HepG2 (cell line): ENCODE measurements around the gene ERP44. TPM values are rescaled to one million over a fixed set of nuclear protein-coding genes. Genes with fewer than 3 reads are reported as not detected.

ENCODE experiments used
- ATAC-seq: fragments of 200-7000 bp; cut with Tn5 transposase; 3 replicates; pipeline ENCODE4 v1.9.1; 2020; ENCODE audit warnings: mild to moderate bottlenecking, moderate library complexity
- BruUV-seq: library from RNA; stranded (reverse); fragments of 400-500 nt; replicated peaks from 2 replicates; lab custom pipeline; 2021; lab: Mats Ljungman, UMichigan
- CTCF ChIA-PET: fragments of 300-600 bp; formaldehyde crosslinking; extraction: SDS; loops from one replicate; lab custom pipeline; 2021; ENCODE audit warnings: low total read pairs, inconsistent platforms, low intra/inter-chr PET ratio; lab: Yijun Ruan, JAX
- POLR2A ChIA-PET: fragments of 350-600 bp; sonication (Branson Sonifier 250); formaldehyde crosslinking; loops from one replicate; lab custom pipeline; 2020; ENCODE audit warnings: antibody characterized with exemption, inconsistent platforms; lab: Yijun Ruan, JAX
- DNase-seq: peaks from one replicate; pipeline ENCODE4 v3.0.0-alpha.2; 2015; ENCODE audit warnings: low spot score
- FAIRE-seq: peaks from 3 replicates; lab custom pipeline; 2011; peaks lifted over from hg19 to GRCh38; lab: Jason Lieb, UNC
- H2AFZ ChIP-seq: one replicate; pipeline ENCODE4 v1.6.1; 2011; ENCODE audit warnings: low read length, inconsistent platforms
- H3K27ac ChIP-seq: fragments of 300-600 bp; 3 replicates; pipeline ENCODE4 v1.8.0; 2011; ENCODE audit warnings: mixed run types, mild to moderate bottlenecking, mixed read lengths, low read length, inconsistent platforms; ENCODE audit not compliant: insufficient read depth; ENCODE audit errors: extremely low read length
- H3K27me3 ChIP-seq, 2 experiments: fragments of 200-600 bp in 1 of 2; 2 replicates in 1 of 2; 3 replicates in 1 of 2; pipeline versions ENCODE4 v1.6.0 to v1.8.0; 2011; ENCODE audit warnings: low read length in 2 of 2, mild to moderate bottlenecking in 2 of 2, moderate library complexity in 2 of 2, inconsistent platforms in 1 of 2; ENCODE audit not compliant: insufficient read depth in 2 of 2, control insufficient read depth in 1 of 2
- H3K36me3 ChIP-seq, 2 experiments: fragments of 200-600 bp in 1 of 2; replicated peaks in 1 of 2; 2 replicates in 1 of 2; 3 replicates in 1 of 2; pipeline versions ENCODE4 v1.5.1 to v1.8.0; 2011; ENCODE audit warnings: low read length in 2 of 2, inconsistent platforms in 1 of 2; ENCODE audit not compliant: insufficient read depth in 2 of 2, control insufficient read depth in 1 of 2
- H3K4me1 ChIP-seq: 2 replicates; pipeline ENCODE4 v1.5.1; 2012; ENCODE audit warnings: low read length, inconsistent platforms; ENCODE audit not compliant: insufficient read depth
- H3K4me2 ChIP-seq: 2 replicates; pipeline ENCODE4 v1.6.0; 2011; ENCODE audit warnings: low read depth, low read length, inconsistent platforms
- H3K4me3 ChIP-seq, 3 experiments: fragments of 200-600 bp in 1 of 3; sonication (generic), shearing (Covaris generic) in 1 of 3; replicated peaks in 1 of 3; 2 replicates each; pipeline ENCODE4 v1.5.1; 2011 to 2016; ENCODE audit warnings: low read length in 3 of 3, inconsistent platforms in 2 of 3, low read depth in 2 of 3, mild to moderate bottlenecking in 2 of 3, control low read depth in 1 of 3, mixed read lengths in 1 of 3; ENCODE audit not compliant: insufficient read depth in 1 of 3
- H3K79me2 ChIP-seq: one replicate; pipeline ENCODE4 v1.6.1; 2011; ENCODE audit warnings: low read length, inconsistent platforms; ENCODE audit not compliant: insufficient read depth
- H3K9ac ChIP-seq: 2 replicates; pipeline ENCODE4 v1.6.0; 2011; ENCODE audit warnings: mild to moderate bottlenecking, low read depth, low read length, inconsistent platforms; ENCODE audit not compliant: insufficient read depth
- H3K9me3 ChIP-seq: 2 replicates; pipeline ENCODE4 v1.5.1; 2012; ENCODE audit warnings: mild to moderate bottlenecking, low read length
- H4K20me1 ChIP-seq: 2 replicates; pipeline ENCODE4 v1.6.0; 2011; ENCODE audit warnings: inconsistent platforms, mild to moderate bottlenecking, low read length, moderate library complexity; ENCODE audit not compliant: insufficient read depth
- CCDC6 ChIP-seq: sonication (generic); formaldehyde crosslinking; IDR thresholded peaks from 2 replicates; pipeline ENCODE4 v1.8.1; 2022; ENCODE audit warnings: mild to moderate bottlenecking, missing genetic modification reagents, moderate library complexity
- CSRNP2 ChIP-seq: sonication (generic); formaldehyde crosslinking; conservative IDR thresholded peaks from 2 replicates; pipeline ENCODE4 v1.8.0; 2022; ENCODE audit warnings: low read depth, missing genetic modification reagents
- DDIT3 ChIP-seq: sonication (generic); formaldehyde crosslinking; IDR thresholded peaks from 2 replicates; pipeline ENCODE4 v1.4.0; 2020; ENCODE audit warnings: mild to moderate bottlenecking, missing genetic modification reagents
- ELF3 ChIP-seq: IDR thresholded peaks from 2 replicates; pipeline ENCODE4 v1.6.1; 2016; ENCODE audit warnings: missing genetic modification reagents, missing compliant biosample characterization
- RBAK ChIP-seq: sonication (generic); formaldehyde crosslinking; IDR thresholded peaks from 2 replicates; pipeline ENCODE4 v1.5.1; 2020; ENCODE audit warnings: mild to moderate bottlenecking, missing genetic modification reagents
- SNRNP70 ChIP-seq: fragments of 200-400 bp; formaldehyde crosslinking; IDR thresholded peaks from 2 replicates; pipeline ENCODE4 v1.6.1; 2017; ENCODE audit warnings: mild to moderate bottlenecking, low read depth, low read length, moderate library complexity
- ZNF550 ChIP-seq: sonication (generic); formaldehyde crosslinking; IDR thresholded peaks from 2 replicates; pipeline ENCODE4 v1.4.0; 2020; ENCODE audit warnings: mild to moderate bottlenecking, missing genetic modification reagents, borderline replicate concordance
- ZNF598 ChIP-seq: sonication (generic); formaldehyde crosslinking; IDR thresholded peaks from 2 replicates; pipeline ENCODE4 v1.5.1; 2020; ENCODE audit warnings: mild to moderate bottlenecking, missing genetic modification reagents, borderline replicate concordance
- ZNF878 ChIP-seq: sonication (generic); formaldehyde crosslinking; IDR thresholded peaks from 2 replicates; pipeline ENCODE4 v1.8.1; 2023; ENCODE audit warnings: mild to moderate bottlenecking, missing genetic modification reagents, moderate library complexity
- WGBS: methylation state at CpG from one replicate; pipeline ENCODE4 v1.1.6; 2017; ENCODE audit warnings: low lambda C conversion rate; 5-methylcytosine and 5-hydroxymethylcytosine counted together
- in situ Hi-C: cut with HindIII; loops from 2 replicates; pipeline ENCODE4 v1.10.0; 2017; ENCODE audit warnings: low pct_unique_long_range_greater_than_20kb; ENCODE audit not compliant: extremely low pct_ligation_motif_present
- intact Hi-C: fragments of 100-400 bp; cut with micrococcal nuclease; formaldehyde crosslinking; loops from one replicate; pipeline ENCODE4 v1.10.0; 2022; ENCODE audit not compliant: unreplicated experiment
- polyA plus RNA-seq, 8 experiments: library from polyadenylated mRNA; depleted of rRNA in 3 of 8; stranded (reverse) in 7 of 8; unstranded in 1 of 8; fragments of >200 nt; fragmentation: Illumina TruSeq in 4 of 8; extraction: Trizol in 4 of 8; gene quantifications; 2 replicates each; pipeline versions ENCODE4 v1.2.1 to v1.2.3, GENCODE V29; 2011 to 2016; ENCODE audit warnings: low read depth in 4 of 8, missing spikeins in 1 of 8, mixed read lengths in 1 of 8; ENCODE audit not compliant: insufficient read depth in 1 of 8
- total RNA-seq, 5 experiments: library from RNA; depleted of rRNA; stranded (reverse); fragments of >200 nt; fragmentation: Illumina TruSeq; extraction: Trizol; gene quantifications; 2 replicates each; pipeline ENCODE4 v1.2.3, GENCODE V29; 2016; ENCODE audit warnings: low read depth in 1 of 5

ERP44 gene
- total and polyA plus RNA-seq, 2 of the 13 experiments (the other 11 are each of a cell fraction or from before 2014, with no cell fraction given), result 8.9 to 13.8 TPM

- 100% methylated on average over 1 of the region's 1 CpG for WGBS
- Histone ChIP-seq H3K9ac (no peak overlapping the region), H3K4me2 (no peak overlapping the region), H3K4me3 (no peak overlapping the region), H2AFZ (no peak overlapping the region), H4K20me1 (no peaks in the 10 kb centered on the region), H3K79me2 (no peaks in the 10 kb centered on the region), H3K4me1 (no peaks in the 10 kb centered on the region), H3K27ac (no peak overlapping the region), H3K9me3 (no peaks in the 10 kb centered on the region), H3K36me3 (peaks cover 3 to 22% of the 10 kb centered on the region in 2 experiments; a peak in 2 of 5 replicates), H3K27me3 (no peaks in the 10 kb centered on the region)
- intact Hi-C loops, result no loop called here
- ChIA-PET POLR2A (no interaction called here), CTCF (no interaction called here)
- no peak for TF ChIP-seq RBAK (CRISPR knock-in tag)
- no peak for TF ChIP-seq CSRNP2 (CRISPR knock-in tag)
- TF ChIP-seq ZNF878, result no peak
- no peak for TF ChIP-seq ELF3
- no peak for TF ChIP-seq ZNF598
- no peak for TF ChIP-seq DDIT3
- no peak for TF ChIP-seq ZNF550
- TF ChIP-seq SNRNP70, result no peak
- no peak for TF ChIP-seq CCDC6
- DNase-seq (no peak), ATAC-seq (no peak), FAIRE-seq (no peak)
- in situ Hi-C loops, result no loop called here
- no TSS peak for BruUV-seq
These were observed 136.0 kb downstream of the ERP44 start for GRCh38 chr9:99962680-99963261.
